Transverse colon (tissue), 4 donors: ENCODE measurements around the gene ZBTB16.

Source experiments
- CTCF ChIP-seq, 5 experiments: fragments of 200-600 bp in 3 of 5; fragments of 450-650 bp in 2 of 5; sonication (generic) in 3 of 5; IDR thresholded peaks; 1 replicate in 2 of 5; 2 replicates in 3 of 5; pipeline ENCODE4 v1.5.1; 2016 to 2017; ENCODE audit warnings: antibody characterized with exemption in 5 of 5, inconsistent platforms in 3 of 5, mild to moderate bottlenecking in 2 of 5, moderate library complexity in 1 of 5
- POLR2AphosphoS5 ChIP-seq, 3 donors: sonication (generic); formaldehyde crosslinking; IDR thresholded peaks; one replicate each; pipeline ENCODE4 v1.6.1; 2016; ENCODE audit warnings: antibody characterized with exemption in 3 of 3

DNA sequence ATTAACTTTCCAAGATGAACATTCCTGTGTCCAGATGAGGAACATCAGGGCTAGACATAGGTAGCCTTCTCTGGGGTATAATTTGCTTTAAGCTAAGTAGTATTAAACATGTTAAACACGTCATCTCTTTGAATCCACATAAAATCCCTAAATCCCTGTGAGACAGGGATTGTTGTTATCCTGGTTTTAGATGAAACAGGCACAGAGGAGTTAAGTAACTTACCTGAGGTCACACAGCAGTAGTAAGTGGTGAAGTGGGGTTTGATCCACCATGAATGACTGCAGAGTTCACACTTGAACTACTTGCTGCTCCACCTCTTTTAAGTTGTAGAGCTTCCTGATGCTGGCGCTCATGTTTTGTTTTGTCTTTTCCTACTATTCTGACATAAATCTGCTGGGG lies 154.1 kb downstream of the ZBTB16 start:
- TF ChIP-seq CTCF (IDR thresholded peaks at IDR 0.05), result no peak
- no peak for TF ChIP-seq POLR2AphosphoS5 (IDR thresholded peaks at IDR 0.05)
